ENCODE data around the gene STAG1. TPM values are rescaled to one million over a fixed set of nuclear protein-coding genes. Genes with fewer than 3 reads are reported as not detected.

STAG1 gene
- total RNA-seq, 6 experiments from 2014 or later = 8.2 to 18.5 (median 12.7) TPM

- intact Hi-C loops (cut with DNase I) = no loop called here
- no peak overlapping the region for H3K27ac ChIP-seq
- no peak overlapping the region for H3K4me3 ChIP-seq
- H3K9me3 ChIP-seq = no peaks in the 10 kb centered on the region
- no peak for DNase-seq
- TF ChIP-seq CTCF (IDR thresholded peaks at IDR 0.05) = no peak
- no peak for TF ChIP-seq POLR2A (IDR thresholded peaks at IDR 0.05)
- H3K36me3 ChIP-seq = peaks cover 0 to 29% (median 11%) of the 10 kb centered on the region in 4 donors
- ATAC-seq = no peak
- 90% methylated on average over 5 of the region's 5 CpGs for WGBS (ENCODE audit: insufficient coverage, low coverage, low lambda C conversion rate, missing lambda C conversion rate)
- H3K27me3 ChIP-seq = no peaks in the 10 kb centered on the region
- no peaks in the 10 kb centered on the region for H3K4me1 ChIP-seq
Observed at GRCh38 chr3:136291302-136291701, 460.9 kb downstream of the STAG1 start.

Small RNA genes within 50 kb of the gene (small RNA-seq; reads per million reads assigned to genes)
- 0 reads per million in 2 experiments for gene RNU6-1284P
- gene RNU6-789P = 0 reads per million in 2 experiments

Other genes with a start within 250 kb of the STAG1 start
- 1 to 10 TPM in 3 of 6 experiments, under 1 TPM in 3; 0.51 to 2.7 (median 1.7) TPM for gene SLC35G2, start 66.7 kb upstream of the STAG1 start, total RNA-seq
- gene NCK1, start 109.8 kb upstream of the STAG1 start, total RNA-seq = 10 to 100 TPM; 21.4 to 27.0 (median 23.7) TPM
- gene IL20RB, start 205.6 kb upstream of the STAG1 start, total RNA-seq = 1 to 10 TPM in 2 of 6 experiments, under 1 TPM in 4; 0.30 to 6.6 (median 0.52) TPM